ENCODE data around the gene FBXL4.
"Not testable (repeated sequence)": the region's sequence is repeated elsewhere in the genome, so short reads cannot be mapped to it uniquely, and the experiment has no call there.

The FBXL4 gene

DNA sequence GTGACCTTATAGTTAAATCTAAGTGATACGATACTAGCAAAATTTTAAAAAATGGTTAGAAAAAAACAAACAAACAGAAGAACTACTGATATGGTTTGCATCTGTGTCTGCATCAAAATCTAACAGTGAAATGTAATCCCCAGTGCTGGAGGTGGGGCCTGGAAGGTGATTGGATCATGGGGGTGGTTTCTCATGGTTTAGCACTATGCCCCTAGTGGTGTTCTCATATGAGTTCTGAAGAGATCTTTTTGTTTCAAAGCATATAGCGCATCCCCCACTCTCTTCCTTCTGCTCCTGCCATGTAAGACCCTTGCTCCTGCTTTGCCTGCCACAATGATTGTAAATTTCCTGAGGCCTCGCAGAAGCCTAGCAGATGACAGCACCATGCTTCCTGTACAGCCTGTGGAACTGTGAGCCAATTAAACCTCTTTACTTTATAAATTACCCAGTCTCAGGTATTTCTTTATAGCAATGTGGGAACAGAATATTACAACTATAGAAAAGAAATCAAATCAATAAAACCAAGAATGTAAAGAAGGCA lies 5.4 kb downstream of the FBXL4 start:
- Mint-ChIP-seq H3K4me1 (peaks cover 53% of the 10 kb centered on the region), H3K36me3 (ENCODE audit: insufficient read depth) (peaks cover 4% of the 10 kb centered on the region), H3K27ac (ENCODE audit: low read depth) (no peak overlapping the region), H3K27me3 (no peaks in the 10 kb centered on the region), H3K9me3 (no peaks in the 10 kb centered on the region), H3K4me3 (no peak overlapping the region)
- no peak for DNase-seq (ENCODE audit: low spot score in 2 of 2)
- ATAC-seq (replicated peaks; ENCODE audit: extremely low read depth, poor library complexity, severe bottlenecking) = no peak

GRCh38 chr6:98941319-98941718 lies 6.4 kb downstream of the FBXL4 start:
- Mint-ChIP-seq H3K36me3 (ENCODE audit: insufficient read depth) (no peaks in the 10 kb centered on the region), H3K27ac (ENCODE audit: low read depth) (no peak overlapping the region), H3K4me1 (peaks cover 46% of the 10 kb centered on the region), H3K4me3 (no peak overlapping the region), H3K27me3 (no peaks in the 10 kb centered on the region), H3K9me3 (no peaks in the 10 kb centered on the region)
- ATAC-seq (replicated peaks; ENCODE audit: extremely low read depth, poor library complexity, severe bottlenecking) = no peak
- DNase-seq (ENCODE audit: low spot score in 2 of 2) = no peak

- Mint-ChIP-seq H3K36me3 (ENCODE audit: insufficient read depth) (peaks cover 4% of the 10 kb centered on the region), H3K9me3 (no peaks in the 10 kb centered on the region), H3K27ac (ENCODE audit: low read depth) (no peak overlapping the region), H3K27me3 (no peaks in the 10 kb centered on the region), H3K4me1 (peaks cover 52% of the 10 kb centered on the region), H3K4me3 (no peak overlapping the region)
- DNase-seq (ENCODE audit: low spot score in 2 of 2) (no peak), ATAC-seq (replicated peaks; ENCODE audit: extremely low read depth, poor library complexity, severe bottlenecking) (no peak)
These were observed 10.4 kb downstream of the FBXL4 start for GRCh38 chr6:98937351-98937750.

- Mint-ChIP-seq H3K4me3 (no peak overlapping the region), H3K9me3 (no peaks in the 10 kb centered on the region), H3K4me1 (peaks cover 55% of the 10 kb centered on the region), H3K27me3 (no peaks in the 10 kb centered on the region), H3K36me3 (ENCODE audit: insufficient read depth) (peaks cover 10% of the 10 kb centered on the region), H3K27ac (ENCODE audit: low read depth) (no peak overlapping the region)
- ATAC-seq (replicated peaks; ENCODE audit: extremely low read depth, poor library complexity, severe bottlenecking) (no peak), DNase-seq (ENCODE audit: low spot score in 2 of 2) (no peak)
These were observed 15.4 kb downstream of the FBXL4 start for GRCh38 chr6:98932381-98932780.

DNA sequence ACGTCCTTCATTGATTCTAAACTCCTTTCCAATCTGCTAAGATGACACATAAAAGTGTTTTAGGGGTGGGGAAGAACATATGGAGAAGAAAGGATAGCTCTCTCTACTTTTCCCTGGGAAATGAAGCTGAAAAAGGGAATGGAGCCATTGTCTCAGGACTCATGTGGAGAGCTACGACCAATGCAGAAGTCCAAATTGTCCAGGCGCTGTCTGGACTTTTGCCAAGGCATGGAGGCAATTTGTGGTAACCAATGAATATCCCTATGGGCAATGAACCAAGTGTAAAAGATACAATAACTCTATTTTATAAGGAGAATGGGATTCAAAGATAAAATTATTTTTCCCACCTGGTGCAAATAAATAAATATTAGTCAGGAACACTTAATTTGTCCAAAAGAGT lies 16.1 kb downstream of the FBXL4 start:
- no peaks in the 10 kb centered on the region for H3K27me3 Mint-ChIP-seq
- no peak overlapping the region for H3K4me3 Mint-ChIP-seq
- peaks cover 13% of the 10 kb centered on the region for H3K36me3 Mint-ChIP-seq (ENCODE audit: insufficient read depth)
- peaks cover 52% of the 10 kb centered on the region for H3K4me1 Mint-ChIP-seq
- DNase-seq (ENCODE audit: low spot score in 2 of 2) (no peak), ATAC-seq (replicated peaks; ENCODE audit: extremely low read depth, poor library complexity, severe bottlenecking) (no peak)
- no peak overlapping the region for H3K27ac Mint-ChIP-seq (ENCODE audit: low read depth)
- H3K9me3 Mint-ChIP-seq = no peaks in the 10 kb centered on the region

- DNase-seq (ENCODE audit: low spot score in 2 of 2) = no peak
- Mint-ChIP-seq H3K4me3 (no peak overlapping the region), H3K9me3 (no peaks in the 10 kb centered on the region), H3K36me3 (ENCODE audit: insufficient read depth) (peaks cover 15% of the 10 kb centered on the region), H3K27me3 (no peaks in the 10 kb centered on the region), H3K27ac (ENCODE audit: low read depth) (no peak overlapping the region), H3K4me1 (peaks cover 44% of the 10 kb centered on the region)
- no peak for ATAC-seq (replicated peaks; ENCODE audit: extremely low read depth, poor library complexity, severe bottlenecking)
These were observed 18.2 kb downstream of the FBXL4 start for GRCh38 chr6:98929498-98930060.

DNA sequence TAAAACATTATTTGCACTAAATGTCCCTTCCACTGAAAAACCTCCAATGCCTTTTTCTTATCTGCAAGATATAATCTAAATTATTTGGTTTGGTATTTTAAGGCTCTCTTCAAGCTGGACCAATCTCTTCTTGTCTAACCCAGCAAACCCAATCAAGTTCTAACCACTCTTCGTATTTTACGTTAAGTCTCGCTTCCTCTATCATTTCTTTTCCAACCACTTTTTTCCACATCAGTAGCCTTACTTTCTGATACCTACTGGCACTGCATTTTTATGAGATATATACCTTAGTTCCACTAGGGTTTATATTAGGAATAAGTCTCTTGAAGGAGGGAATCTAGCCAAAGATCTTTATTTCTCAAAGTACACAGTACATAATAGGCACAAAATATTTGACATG lies 19.1 kb downstream of the FBXL4 start:
- no peak overlapping the region for H3K27ac Mint-ChIP-seq (ENCODE audit: low read depth)

DNA sequence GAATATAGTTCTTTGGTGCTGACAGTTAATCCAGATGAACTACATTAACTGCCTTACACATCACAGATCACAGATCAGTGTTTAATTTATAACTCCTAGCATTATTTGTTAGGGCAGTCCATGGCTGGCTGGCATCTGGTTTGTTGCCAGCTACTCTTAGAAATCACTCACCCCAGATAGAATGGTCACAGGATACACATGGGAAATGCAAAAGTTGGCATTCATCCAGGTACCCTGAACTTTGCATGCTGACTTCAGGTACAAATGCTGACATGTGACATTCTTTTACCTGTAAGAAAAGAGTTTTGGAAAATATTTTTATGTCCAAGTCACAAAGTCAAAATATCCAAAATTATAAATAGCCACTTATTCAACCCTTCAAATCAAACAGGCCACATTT lies 20.2 kb downstream of the FBXL4 start:
- DNase-seq (ENCODE audit: low spot score in 2 of 2) = no peak
- peaks cover 14% of the 10 kb centered on the region for H3K36me3 Mint-ChIP-seq (ENCODE audit: insufficient read depth)
- no peaks in the 10 kb centered on the region for H3K27me3 Mint-ChIP-seq
- H3K4me1 Mint-ChIP-seq = peaks cover 33% of the 10 kb centered on the region
- no peak overlapping the region for H3K4me3 Mint-ChIP-seq
- H3K27ac Mint-ChIP-seq (ENCODE audit: low read depth) = no peak overlapping the region
- ATAC-seq (replicated peaks; ENCODE audit: extremely low read depth, poor library complexity, severe bottlenecking) = no peak
- H3K9me3 Mint-ChIP-seq = no peaks in the 10 kb centered on the region

More for the DNA sequence above, 19.1 kb downstream of the FBXL4 start:
- DNase-seq (ENCODE audit: low spot score in 2 of 2) (no peak), ATAC-seq (replicated peaks; ENCODE audit: extremely low read depth, poor library complexity, severe bottlenecking) (no peak)
- Mint-ChIP-seq H3K27me3 (no peaks in the 10 kb centered on the region), H3K36me3 (ENCODE audit: insufficient read depth) (peaks cover 15% of the 10 kb centered on the region), H3K4me3 (no peak overlapping the region), H3K4me1 (peaks cover 36% of the 10 kb centered on the region), H3K9me3 (no peaks in the 10 kb centered on the region)

GRCh38 chr6:98925831-98926230 lies 21.9 kb downstream of the FBXL4 start:
- ATAC-seq (replicated peaks; ENCODE audit: extremely low read depth, poor library complexity, severe bottlenecking) = no peak
- DNase-seq (ENCODE audit: low spot score in 2 of 2) = no peak
- H3K27ac Mint-ChIP-seq (ENCODE audit: low read depth) = no peak overlapping the region
- H3K27me3 Mint-ChIP-seq = no peaks in the 10 kb centered on the region
- peaks cover 9% of the 10 kb centered on the region for H3K36me3 Mint-ChIP-seq (ENCODE audit: insufficient read depth)
- H3K9me3 Mint-ChIP-seq = no peaks in the 10 kb centered on the region
- H3K4me3 Mint-ChIP-seq = no peak overlapping the region
- peaks cover 29% of the 10 kb centered on the region for H3K4me1 Mint-ChIP-seq

DNA sequence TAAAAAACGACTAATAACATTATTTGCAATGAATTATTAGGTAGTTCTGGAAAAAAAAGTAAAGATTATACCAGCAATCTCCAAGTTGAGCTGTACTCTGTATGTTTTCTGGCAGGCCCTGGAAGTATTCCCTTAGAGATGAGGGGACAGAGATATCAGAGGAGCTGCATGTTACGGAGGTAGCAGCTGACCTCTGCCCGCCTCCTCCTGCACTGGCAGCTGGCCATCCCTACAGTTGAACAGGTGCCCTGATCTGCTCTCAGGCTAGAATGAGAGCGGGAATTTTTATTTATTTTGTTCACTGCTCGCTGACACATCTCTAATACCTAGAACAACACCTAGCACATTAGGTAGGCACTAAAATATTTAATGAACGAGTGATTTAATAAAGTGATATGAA lies 23.1 kb downstream of the FBXL4 start:
- peak overlapping the region; percentile 25 for H3K27ac Mint-ChIP-seq (ENCODE audit: low read depth)
- H3K27me3 Mint-ChIP-seq = no peaks in the 10 kb centered on the region

GRCh38 chr6:98920904-98921431 lies 26.8 kb downstream of the FBXL4 start:
- no peak for ATAC-seq (replicated peaks; ENCODE audit: extremely low read depth, poor library complexity, severe bottlenecking)
- Mint-ChIP-seq H3K9me3 (no peaks in the 10 kb centered on the region), H3K4me3 (no peak overlapping the region), H3K4me1 (peaks cover 13% of the 10 kb centered on the region), H3K27ac (ENCODE audit: low read depth) (no peak overlapping the region), H3K27me3 (no peaks in the 10 kb centered on the region), H3K36me3 (ENCODE audit: insufficient read depth) (peaks cover 3% of the 10 kb centered on the region)
- no peak for DNase-seq (ENCODE audit: low spot score in 2 of 2)

More for the DNA sequence above, 23.1 kb downstream of the FBXL4 start:
- DNase-seq (ENCODE audit: low spot score in 2 of 2) (no peak), ATAC-seq (replicated peaks; ENCODE audit: extremely low read depth, poor library complexity, severe bottlenecking) (no peak)
- H3K9me3 Mint-ChIP-seq = no peaks in the 10 kb centered on the region
- H3K36me3 Mint-ChIP-seq (ENCODE audit: insufficient read depth) = peaks cover 12% of the 10 kb centered on the region
- H3K4me3 Mint-ChIP-seq = no peak overlapping the region
- H3K4me1 Mint-ChIP-seq = peaks cover 23% of the 10 kb centered on the region

- not testable (repeated sequence) for H3K27me3 Mint-ChIP-seq; H3K4me1 Mint-ChIP-seq; DNase-seq (ENCODE audit: low spot score in 2 of 2); ATAC-seq (replicated peaks; ENCODE audit: extremely low read depth, poor library complexity, severe bottlenecking); H3K27ac Mint-ChIP-seq (ENCODE audit: low read depth); H3K4me3 Mint-ChIP-seq
- Mint-ChIP-seq H3K9me3 (peaks cover 14% of the 10 kb centered on the region), H3K36me3 (ENCODE audit: insufficient read depth) (peaks cover 13% of the 10 kb centered on the region)
These were observed 36.8 kb downstream of the FBXL4 start for GRCh38 chr6:98910946-98911345.

DNA sequence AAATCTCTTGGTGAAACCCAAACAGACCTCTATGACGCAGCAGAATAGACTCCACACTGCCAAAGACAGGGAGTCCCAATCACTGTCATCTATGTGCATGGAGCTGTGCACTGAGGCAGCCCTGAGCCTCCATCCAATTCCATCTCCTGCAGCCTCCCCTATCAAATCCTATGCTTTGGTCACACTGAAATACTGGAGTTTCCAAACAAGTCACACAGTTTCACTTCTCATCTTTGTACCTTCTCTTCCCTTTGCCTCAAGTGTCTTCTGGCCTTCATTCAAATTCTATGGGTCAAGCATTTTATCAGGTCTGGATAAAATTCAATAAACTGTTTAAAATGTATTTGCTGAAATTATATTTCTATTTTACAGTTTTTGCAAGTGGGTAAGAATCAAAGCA lies 38.5 kb downstream of the FBXL4 start:
- no peak overlapping the region for H3K4me3 Mint-ChIP-seq
- H3K4me1 Mint-ChIP-seq = peaks cover 8% of the 10 kb centered on the region
- no peak overlapping the region for H3K27ac Mint-ChIP-seq (ENCODE audit: low read depth)
- ATAC-seq (replicated peaks; ENCODE audit: extremely low read depth, poor library complexity, severe bottlenecking) = no peak
- H3K27me3 Mint-ChIP-seq = no peaks in the 10 kb centered on the region
- no peak for DNase-seq (ENCODE audit: low spot score in 2 of 2)
- H3K9me3 Mint-ChIP-seq = peaks cover 14% of the 10 kb centered on the region
- peaks cover 17% of the 10 kb centered on the region for H3K36me3 Mint-ChIP-seq (ENCODE audit: insufficient read depth)

All from central memory CD8-positive, alpha-beta T cell (primary cell).